Activated CD4-positive, alpha-beta T cell treated with anti-CD3 and anti-CD28 coated beads for 1 hour (primary cell): ENCODE data around the gene TIMM13.
A peak's percentile ranks its signal among the peaks of the same experiment; 100 is the strongest.
"Not testable (repeated sequence)": the region's sequence is repeated elsewhere in the genome, so short reads cannot be mapped to it uniquely, and the experiment has no call there.

Source experiments
- DNase-seq: peaks from one replicate; pipeline ENCODE4 v3.0.0-alpha.2; 2020

The TIMM13 gene

DNA sequence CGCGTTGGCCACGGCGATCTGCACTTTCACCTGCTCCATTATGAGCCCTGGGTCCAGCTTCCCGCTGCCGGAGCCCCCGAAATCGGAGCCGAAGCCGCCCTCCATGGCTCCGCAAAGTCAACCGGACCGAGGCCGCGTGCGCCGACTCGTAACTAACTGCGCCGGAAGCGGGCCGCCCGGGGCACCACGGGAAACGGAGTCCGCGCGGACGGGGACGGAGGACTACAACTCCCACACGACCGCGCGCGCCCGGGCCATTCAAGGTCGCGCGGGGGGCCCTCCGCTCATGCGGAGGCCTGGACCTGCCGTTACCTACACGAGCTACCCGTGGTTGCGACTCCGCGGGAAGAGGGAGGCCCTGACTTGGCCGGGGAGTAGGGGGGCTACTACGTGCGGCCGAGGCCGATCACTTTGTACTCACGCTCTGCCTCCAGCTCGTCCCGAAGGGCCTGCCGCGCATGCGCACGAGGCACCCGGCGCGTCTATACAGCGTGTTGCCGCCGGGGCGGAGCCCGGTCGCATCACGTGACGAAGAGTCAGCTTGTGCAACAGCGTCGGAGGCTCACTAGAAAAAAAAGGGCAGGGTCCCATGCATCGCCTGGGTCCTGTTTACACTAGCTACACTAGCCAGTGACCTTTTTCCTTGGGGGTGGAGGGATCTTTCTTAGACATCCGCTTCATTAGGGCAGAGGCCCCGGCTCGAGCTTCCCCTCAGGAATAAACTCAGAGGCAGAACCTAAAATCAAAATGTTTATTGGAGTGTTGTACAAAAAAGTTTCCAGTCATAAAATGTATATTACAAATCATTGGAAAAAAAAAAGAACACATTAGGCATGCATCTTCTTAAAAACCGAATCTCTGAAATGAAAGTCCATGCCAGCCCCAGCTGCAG lies at the start of gene TIMM13:
TSS of gene TIMM13 (minus strand) at position 158 of the 892 bp plus-strand sequence. CDS start at position 105, 53 bp downstream.
- DNase-seq: peak; percentile 95

DNA sequence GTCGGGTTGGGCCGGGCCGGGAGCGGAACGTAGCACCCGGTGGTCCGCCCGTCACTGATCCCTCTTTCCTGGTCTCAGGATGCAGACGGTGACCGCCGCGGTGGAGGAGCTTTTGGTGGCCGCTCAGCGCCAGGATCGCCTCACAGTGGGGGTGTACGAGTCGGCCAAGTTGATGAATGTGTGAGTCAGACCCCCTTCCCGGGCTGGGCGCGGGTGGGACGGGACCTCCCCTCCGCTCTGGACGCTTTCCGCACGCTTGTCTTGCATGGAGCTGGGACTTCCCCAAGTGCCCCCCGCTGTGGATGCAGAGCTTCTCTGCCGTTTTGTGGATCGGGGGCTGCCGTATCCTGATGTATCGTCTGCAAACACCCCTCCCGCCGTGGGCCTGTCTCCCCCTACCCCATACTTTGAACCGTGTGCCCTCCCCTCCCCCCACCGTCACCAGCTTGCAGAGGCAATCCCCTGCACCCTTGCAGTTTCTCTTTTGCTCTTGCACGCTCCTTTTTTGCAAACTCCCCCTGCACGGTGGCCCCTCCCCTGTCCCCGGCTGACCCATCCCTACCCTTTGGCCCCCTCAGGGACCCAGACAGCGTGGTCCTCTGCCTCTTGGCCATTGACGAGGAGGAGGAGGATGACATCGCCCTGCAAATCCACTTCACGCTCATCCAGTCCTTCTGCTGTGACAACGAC lies 49.2 kb upstream of the TIMM13 start:
- peak; percentile 45 for DNase-seq

DNA sequence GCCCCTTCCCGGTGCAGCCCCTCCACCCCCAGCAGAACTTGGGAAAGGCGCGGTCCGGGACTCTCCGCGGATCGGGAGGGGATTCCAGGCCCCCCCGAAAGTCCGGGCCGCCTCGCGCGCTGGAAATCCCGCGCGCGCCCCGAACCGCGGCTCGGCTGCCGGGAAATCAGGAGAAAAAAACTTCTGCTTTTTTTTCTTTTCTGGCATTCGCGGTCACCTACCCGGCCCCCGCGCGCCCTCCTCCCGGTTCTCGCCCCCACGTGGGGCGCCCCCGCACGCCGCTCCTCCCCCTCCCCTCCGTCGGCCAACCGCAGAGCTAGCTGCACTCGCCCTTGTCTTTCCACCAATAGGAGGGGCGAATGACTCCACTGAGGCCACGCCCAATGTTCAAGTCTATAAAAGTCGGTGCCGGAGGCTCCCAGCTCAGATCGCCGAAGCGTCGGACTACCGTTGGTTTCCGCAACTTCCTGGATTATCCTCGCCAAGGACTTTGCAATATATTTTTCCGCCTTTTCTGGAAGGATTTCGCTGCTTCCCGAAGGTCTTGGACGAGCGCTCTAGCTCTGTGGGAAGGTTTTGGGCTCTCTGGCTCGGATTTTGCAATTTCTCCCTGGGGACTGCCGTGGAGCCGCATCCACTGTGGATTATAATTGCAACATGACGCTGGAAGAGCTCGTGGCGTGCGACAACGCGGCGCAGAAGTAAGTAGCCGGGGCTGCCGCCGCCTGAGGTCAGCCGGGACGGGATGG lies 48.5 kb upstream of the TIMM13 start, which contains the start of gene GADD45B:
TSS of gene GADD45B (plus strand) at position 426 of the 749 bp plus-strand sequence. CDS start at position 658, 232 bp downstream.
- DNase-seq: peak; percentile 96

DNA sequence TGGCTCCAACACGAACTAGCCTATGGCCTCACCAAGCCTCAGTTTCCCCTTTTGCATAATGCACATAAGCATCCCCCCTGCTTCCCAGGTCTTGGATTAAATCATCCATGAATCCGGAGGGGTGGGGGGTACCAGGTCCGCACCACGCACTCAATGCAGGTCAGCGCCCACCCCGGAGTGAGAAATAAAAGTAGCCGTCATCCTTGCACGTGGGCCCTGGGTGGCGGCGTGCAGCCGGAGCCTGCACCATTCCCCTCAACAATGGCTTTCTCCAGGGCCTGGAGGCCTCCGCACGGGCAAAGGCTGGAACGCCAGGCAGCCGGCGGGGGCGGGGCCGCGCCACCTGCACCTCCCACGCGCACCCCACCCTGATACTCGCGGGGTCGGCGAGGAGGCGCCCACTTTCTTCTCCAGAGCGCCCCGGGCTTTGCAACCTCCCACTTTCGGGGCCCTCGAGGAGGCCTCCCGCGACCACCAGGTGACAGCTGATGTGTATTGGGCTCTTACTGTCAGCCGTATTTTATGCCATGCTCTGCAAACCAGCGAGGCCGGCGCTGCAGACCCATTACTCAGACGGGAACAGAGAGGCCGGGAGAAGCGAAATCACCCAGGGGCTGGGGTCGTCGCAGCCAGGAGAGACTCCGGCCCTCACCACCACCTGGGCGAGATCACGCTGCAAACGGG lies 47.8 kb upstream of the TIMM13 start:
- DNase-seq: peak; percentile 40

DNA sequence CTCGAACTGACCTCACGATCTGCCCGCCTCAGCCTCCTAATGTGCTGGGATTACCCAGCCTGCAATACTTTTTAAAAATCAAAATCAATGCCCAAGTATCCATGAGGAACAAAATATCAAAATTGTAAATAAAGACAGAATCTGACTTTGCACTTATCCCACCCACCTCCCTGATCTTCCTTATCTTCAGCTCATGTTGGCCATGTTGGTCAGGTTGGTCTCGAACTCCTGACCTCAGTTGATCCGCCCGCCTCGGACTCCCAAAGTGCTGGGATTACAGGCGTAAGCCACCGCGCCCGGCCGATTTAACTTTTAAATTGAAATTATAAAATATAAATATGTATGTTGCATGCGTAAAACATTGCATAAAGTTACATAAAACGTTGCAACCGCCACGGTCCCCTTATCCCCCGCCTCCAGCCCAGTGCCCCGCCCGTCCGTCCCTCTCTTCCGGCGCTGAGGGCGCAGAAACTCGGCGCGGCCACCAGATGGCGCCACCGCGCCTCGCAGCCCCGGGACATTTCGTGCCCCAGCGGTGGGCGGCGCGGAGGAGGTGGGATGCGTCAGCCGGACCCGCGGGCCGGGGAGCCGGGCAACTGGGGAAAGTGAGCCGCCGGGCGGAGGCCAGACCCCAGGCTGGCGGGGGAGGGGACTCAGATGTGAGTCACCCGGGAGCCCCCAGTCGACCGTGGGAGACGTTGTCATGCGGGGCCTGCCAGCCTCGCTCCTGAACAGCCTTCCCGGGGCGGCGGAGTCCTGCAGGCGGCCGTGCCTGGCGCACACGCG lies 47.0 kb upstream of the TIMM13 start:
- DNase-seq: peak; percentile 82

DNA sequence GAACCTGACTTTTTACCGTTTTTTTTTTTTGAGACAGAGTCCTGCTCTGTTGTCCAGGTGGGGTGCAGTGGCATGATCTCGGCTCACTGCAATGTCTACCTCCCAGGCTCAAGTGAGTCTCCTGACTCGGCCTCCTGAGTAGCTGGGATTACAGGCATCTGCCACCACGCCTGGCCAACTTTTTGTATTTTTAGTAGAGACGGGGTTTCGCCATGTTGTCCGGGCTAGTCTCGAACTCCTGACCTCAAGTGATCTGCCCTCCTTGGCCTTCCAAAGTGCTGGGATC lies 42.5 kb upstream of the TIMM13 start:
- DNase-seq: not testable (repeated sequence)

DNA sequence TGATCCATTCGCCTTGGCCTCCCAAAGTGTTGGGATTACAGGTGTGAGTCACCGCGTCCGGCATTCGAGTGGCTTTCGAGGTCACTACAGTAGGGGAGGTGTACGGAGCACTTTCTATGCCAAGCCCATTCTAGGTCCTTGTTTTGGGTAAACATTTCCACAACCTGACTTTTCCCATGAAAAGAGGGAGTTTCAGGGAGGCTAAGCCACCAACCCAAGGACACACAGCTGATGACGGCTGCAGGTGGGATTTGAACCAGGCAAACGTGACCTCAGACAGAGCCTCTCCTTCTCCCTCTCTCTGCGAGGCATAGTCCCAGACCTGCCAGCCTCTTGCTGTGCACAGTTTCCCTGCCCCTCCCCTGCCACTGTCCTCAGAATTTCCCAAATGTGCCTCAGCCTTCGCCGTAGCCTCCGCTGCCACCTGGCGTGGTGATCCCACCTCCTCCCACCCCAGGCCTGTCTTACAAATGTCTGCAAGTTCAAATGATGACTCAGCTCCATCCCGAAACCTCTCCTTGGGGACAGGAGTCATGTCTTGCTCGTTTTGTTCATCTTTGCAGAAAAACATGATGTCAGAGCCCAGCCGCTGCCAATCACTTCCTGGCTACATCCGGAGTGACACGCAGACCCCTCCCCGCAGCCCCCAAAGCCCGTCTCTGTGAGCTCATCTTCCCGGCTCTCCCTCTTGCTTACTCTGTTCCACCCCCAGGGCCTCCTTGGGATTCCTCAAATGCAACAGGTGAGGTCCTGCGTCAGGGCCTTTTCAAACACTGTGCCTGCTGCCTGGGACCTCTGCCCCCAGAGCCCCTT lies 41.9 kb upstream of the TIMM13 start:
- no peak for DNase-seq

DNA sequence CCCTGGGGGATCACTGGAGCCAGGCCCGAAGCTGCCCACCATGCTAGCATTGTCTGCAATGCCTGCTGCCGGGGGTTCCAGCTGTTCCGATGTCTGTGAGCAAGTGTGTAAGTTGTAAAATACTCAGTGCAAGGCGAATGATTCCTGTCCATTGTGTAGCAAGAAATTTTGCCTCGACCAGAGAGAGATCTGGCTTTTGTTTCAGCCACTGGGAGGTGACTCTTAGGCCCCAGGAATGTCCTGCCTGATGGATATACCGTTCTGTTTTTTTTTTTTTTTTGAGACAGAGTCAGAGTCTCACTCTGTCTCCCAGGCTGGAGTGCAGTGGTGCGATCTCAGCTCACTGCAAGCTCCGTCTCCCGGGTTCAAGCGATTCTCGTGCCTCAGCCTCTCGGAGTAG lies 41.2 kb upstream of the TIMM13 start:
- no peak for DNase-seq

DNA sequence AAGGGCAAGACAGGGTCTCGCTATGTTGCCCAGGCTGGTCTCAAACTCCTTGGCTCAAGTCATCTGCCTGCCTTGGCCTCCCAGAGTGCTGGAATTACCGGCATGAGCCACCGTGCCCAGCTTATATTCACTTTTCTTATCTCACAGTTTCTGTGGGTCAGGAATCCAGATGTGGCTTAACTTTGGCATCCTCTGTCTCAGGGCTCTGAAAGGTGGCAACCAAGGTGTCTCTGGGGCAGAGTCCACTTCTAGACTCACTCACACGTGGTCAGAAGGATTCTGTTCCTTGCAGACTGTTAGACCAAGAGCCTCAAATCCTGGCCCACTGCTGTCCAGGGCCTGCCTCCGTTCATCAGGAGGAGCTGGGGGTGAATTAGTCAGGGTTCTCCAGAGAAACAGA lies 37.0 kb upstream of the TIMM13 start:
- DNase-seq: no peak

DNA sequence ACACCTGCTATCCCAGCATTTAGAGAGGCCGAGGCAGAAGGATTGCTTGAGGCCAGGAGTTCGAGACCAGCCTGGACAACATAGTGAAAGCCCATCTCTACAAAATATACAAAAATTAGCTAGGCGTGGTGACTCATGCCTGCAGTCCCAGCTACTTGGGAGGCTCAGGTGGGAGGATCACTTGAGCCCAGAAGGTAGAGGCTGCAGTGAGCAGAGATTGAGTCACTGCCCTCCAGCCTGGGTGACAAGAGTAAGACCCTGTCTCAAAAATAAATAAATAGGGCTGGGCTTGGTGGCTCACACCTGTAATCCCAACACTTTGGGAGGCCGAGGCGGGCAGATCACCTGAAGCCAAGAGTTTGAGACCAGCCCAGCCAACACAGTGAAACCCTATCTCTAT lies 36.3 kb upstream of the TIMM13 start:
- DNase-seq: not testable (repeated sequence)

DNA sequence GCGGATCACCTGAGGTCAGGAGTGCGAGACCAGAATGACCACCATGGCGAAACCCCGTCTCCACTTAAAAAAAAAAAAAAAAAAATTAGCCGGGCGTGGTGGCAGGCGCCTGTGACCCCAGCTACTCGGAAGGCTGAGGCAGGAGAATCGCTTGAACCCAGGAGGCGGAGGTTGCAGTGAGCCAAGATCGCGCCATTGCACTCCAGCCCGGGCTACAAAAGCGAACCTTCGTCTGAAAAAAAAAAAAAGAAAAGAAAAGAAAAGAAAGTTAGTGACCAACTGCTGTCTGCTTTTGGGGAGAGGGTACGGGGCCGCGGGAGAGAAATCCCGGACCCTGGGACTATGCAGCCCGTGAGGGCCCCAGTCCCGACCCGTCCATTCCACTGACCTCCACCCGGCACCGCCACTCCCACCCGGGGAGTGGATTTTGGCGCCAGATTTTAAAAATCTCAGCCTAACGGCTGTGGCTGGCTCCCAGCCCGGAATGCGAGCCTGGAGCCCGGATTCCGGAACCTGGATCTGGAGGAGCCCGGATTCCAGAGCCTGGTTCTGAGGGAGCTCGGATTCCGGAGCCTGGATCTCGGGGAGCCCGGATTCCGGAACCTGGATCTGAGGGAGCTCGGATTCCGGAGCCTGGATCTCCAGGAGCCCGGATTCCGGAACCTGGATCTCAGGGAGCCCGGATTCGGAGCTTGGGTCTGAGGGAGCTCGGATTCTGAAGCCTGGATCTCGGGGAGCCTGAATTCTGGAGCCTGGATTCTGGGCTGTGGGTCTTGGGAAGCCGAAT lies 35.4 kb upstream of the TIMM13 start:
- DNase-seq: no peak

DNA sequence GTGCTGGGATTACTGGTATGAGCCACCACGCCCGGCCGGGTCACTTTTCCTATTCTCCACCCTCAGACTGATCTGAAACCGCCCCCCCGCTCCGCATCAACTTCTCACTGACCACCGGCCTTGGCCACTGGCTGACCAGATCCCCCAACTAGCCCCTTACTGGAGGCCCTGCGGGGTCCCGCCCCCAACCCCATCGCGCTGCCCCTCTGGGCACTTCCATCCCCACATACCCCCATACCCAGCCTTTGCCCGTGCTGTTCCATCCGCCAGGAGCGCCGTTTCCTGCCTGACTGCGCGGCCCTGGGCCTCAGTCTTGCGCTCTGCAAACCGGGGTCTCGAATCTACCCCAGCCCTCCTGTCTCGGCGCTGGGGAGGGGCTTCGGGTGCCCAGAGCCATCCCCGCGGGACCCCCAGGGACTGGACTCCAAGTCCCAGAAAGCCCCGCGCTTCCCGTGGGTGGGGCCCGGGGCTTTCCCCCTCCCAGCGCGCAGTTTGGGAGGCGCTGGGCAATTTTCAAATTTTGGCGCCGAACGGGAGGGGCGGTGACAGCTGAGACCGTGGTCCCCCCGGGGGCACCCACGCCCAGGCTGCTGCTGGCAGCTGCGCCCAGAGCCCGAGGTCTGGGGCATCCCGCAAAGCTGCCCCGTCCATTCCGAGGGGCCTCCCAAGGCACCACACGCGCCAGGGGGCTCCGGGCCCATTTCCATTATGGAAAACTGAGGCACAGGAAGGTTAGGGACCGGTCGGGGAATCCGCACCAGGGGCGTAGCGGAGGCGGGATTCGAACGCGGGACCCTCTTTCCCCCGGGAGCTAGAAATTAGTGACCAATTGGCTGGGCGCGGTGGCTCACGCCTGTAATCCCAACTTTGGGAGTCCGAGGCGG lies 34.6 kb upstream of the TIMM13 start:
- no peak for DNase-seq

DNA sequence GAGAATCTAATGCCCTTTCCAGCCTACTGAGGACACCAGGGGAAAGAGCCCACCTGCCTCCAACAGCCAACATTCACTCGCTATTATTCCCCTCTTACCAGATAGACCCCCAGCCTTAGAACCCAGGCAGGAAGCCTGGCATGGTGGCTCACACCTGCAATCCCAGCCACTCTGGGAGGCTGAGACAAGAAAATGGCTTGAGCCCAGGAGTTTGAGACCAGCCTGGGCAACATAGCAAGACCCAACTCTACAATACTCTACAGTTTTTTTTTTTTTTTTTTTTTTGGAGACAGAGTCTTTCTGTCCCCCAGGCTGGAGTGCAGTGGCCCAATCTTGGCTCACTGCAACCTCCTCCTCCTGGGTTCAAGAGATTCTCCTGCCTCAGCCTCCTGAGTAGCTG lies 32.9 kb upstream of the TIMM13 start:
- DNase-seq: no peak

DNA sequence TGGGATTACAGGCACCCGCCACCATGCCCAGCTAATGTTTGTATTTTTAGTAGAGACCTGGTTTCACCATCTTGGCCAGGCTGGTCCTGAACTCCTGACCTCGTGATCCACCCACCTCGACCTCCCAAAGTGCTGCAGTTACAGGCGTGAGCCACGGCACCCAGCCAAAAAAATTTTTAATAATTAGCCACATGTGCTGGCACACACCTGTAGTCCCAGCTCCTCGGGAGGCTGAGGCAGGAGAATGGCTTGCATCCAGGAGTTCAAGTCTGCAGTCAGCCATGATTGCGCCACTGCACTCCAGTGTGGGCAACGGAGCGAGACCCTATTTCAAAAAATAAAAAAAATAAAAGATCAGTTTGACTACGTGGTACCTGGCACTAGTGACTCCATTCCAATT lies 31.4 kb upstream of the TIMM13 start:
- not testable (repeated sequence) for DNase-seq

DNA sequence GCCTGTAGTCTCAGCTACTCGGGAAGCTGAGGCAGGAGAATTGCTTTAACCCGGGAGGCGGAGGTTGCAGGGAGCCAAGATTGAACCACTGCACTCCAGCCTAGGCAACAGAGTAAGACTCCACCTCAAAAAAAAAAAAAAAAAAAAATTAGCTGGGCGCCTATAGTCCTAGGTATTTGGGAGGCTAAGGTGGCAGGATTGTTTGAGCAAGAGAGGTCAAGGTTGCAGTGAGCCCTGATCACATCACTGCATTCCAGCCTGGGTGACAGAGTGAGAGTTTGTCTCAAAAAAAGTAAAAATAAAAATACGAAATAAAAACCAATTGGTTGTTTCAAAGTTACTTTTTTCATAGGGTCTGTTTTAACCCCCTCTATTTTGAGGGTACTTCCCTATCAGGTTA lies 30.7 kb upstream of the TIMM13 start:
- DNase-seq: no peak

DNA sequence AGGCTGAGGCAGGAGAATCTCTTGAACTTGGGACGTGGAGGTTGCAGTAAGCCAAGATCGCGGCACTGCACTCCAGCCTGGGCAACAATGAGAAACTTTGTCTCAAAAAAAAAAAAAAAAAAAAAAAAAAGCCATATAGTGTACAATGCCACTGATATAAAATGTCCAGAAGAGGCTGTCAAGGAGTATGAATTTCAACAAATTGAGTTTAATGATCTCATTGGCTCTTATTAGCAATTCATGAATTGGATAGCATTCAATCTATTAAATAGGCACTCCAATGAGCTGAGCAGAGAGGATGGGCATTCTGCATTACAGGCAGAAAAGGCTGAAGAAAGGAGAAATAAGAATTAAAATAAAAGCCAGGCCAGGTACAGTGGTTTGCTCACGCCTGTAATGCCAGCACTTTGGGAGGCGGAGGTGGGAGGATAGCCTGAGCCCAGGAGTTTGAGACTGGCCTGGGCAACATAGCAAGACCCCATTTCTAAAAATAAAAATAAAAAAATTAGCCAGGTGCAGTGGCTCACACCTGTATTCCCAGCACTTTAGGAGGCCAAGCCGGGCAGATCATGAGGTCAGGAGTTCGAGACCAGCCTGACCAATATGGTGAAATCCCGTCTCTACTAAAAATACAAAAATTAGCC lies 30.1 kb upstream of the TIMM13 start:
- no peak for DNase-seq

DNA sequence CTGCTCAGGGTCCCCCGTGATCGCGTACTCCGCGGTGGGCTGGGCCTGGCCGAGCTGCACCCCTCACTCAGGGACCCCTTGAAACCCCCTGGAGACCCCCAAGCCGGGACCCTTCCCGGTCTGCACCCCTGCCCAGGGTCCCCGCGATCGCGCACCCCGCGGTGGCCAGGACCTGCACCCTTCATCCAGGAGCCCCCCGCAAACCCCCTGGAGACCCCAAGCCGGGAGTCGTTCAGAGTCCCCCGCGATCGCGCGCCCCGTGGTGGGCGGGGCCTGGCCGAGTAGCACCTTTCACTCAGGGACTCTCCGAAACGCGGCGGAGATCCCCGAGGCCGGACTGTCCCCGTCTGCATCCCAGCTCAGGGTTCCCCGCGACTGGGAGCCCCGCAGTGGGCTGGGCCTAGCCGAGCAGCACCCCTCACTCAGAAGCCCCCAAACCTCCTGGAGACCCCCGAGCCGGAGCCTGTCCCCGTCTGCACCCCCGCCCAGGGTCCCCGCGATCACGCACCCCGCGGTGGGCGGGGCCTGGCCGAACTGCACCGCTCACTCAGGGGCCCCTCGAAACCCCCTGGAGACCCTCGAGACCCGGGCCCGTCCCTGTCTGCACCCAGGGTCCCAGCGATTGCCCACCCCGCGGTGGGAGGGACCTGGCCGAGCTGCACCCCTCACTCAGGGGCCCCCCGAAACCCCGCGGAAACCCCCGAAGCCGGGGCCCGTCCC lies 28.6 kb upstream of the TIMM13 start:
- no peak for DNase-seq
